OCI-LY3 (cell line): ENCODE measurements around the gene MADCAM1.

Source experiments
- EZH2phosphoT487 ChIP-seq: fragments of 200-600 bp; shearing (Covaris generic); IDR thresholded peaks from 2 replicates; pipeline ENCODE4 v1.6.1; 2018; ENCODE audit warnings: antibody characterized with exemption, mixed run types, low read depth
- TF ChIP-seq, protein P1 (sequence below): fragments of 200-600, 300-600 bp; sonication (generic); IDR thresholded peaks from 2 replicates; pipeline ENCODE4 v1.5.1; 2014; ENCODE audit warnings: antibody characterized with exemption, low read length, low read depth

- TF ChIP-seq, protein P1, sequence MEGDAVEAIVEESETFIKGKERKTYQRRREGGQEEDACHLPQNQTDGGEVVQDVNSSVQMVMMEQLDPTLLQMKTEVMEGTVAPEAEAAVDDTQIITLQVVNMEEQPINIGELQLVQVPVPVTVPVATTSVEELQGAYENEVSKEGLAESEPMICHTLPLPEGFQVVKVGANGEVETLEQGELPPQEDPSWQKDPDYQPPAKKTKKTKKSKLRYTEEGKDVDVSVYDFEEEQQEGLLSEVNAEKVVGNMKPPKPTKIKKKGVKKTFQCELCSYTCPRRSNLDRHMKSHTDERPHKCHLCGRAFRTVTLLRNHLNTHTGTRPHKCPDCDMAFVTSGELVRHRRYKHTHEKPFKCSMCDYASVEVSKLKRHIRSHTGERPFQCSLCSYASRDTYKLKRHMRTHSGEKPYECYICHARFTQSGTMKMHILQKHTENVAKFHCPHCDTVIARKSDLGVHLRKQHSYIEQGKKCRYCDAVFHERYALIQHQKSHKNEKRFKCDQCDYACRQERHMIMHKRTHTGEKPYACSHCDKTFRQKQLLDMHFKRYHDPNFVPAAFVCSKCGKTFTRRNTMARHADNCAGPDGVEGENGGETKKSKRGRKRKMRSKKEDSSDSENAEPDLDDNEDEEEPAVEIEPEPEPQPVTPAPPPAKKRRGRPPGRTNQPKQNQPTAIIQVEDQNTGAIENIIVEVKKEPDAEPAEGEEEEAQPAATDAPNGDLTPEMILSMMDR = no peak
- no peak for TF ChIP-seq EZH2phosphoT487
These were observed 29.7 kb downstream of the MADCAM1 start for GRCh38 chr19:525857-526419.
